Stomach (tissue), 9 donors: Measurements from ENCODE around the gene GNAT2. TPM values are rescaled to one million over a fixed set of nuclear protein-coding genes. Genes with fewer than 3 reads are reported as not detected.

Experiments
- DNase-seq, 2 donors: peaks; one replicate each; pipeline versions ENCODE4 v3.0.0 to v3.0.0-alpha.2; 2013 to 2019
- H3K27ac ChIP-seq, 5 donors: fragments of 200-600 bp in 4 of 5; sonication (generic) in 4 of 5; one replicate each; pipeline ENCODE4 v1.5.1; 2013 to 2019; ENCODE audit warnings: mild to moderate bottlenecking in 1 of 5, moderate library complexity in 1 of 5
- H3K27me3 ChIP-seq, 3 donors: fragments of 200-600 bp; sonication (generic); one replicate each; pipeline ENCODE4 v1.5.1; 2017 to 2019; ENCODE audit warnings: mixed run types in 1 of 3
- H3K36me3 ChIP-seq, 4 donors: fragments of 200-600 bp; sonication (generic); 1 replicate in 3 of 4; 2 replicates in 1 of 4; pipeline ENCODE4 v1.5.1; 2016 to 2019
- H3K4me1 ChIP-seq, 4 donors: fragments of 200-600 bp; sonication (generic); one replicate each; pipeline ENCODE4 v1.5.1; 2016 to 2019
- H3K4me3 ChIP-seq, 4 donors: fragments of 200-600 bp; sonication (generic) in 3 of 4; one replicate each; pipeline ENCODE4 v1.5.1; 2016 to 2019; ENCODE audit warnings: mild to moderate bottlenecking in 1 of 4
- H3K9me3 ChIP-seq, 4 donors: fragments of 200-600 bp; sonication (generic); one replicate each; pipeline ENCODE4 v1.5.1; 2016 to 2019
- EP300 ChIP-seq: sonication (generic); formaldehyde crosslinking; IDR thresholded peaks from one replicate; pipeline ENCODE4 v1.6.1; 2017; ENCODE audit warnings: antibody characterized with exemption
- POLR2A ChIP-seq, 4 donors: fragments of 450-650 bp; IDR thresholded peaks; one replicate each; pipeline ENCODE4 v1.6.1; 2016; ENCODE audit warnings: antibody characterized with exemption in 4 of 4, control low read depth in 2 of 4, mild to moderate bottlenecking in 1 of 4, moderate library complexity in 1 of 4
- POLR2AphosphoS5 ChIP-seq, 3 donors: sonication (generic); formaldehyde crosslinking; IDR thresholded peaks; one replicate each; pipeline ENCODE4 v1.6.1; 2016; ENCODE audit warnings: antibody characterized with exemption in 3 of 3
- WGBS, 5 donors: extraction: QIAGEN DNeasy Blood & Tissue Kit in 3 of 5; methylation state at CpG; one replicate each; pipeline versions ENCODE4 v1.1.5 to v1.1.7; 2013 to 2018; 5-methylcytosine and 5-hydroxymethylcytosine counted together
- intact Hi-C: fragments of 100-400 bp; cut with DNase I; formaldehyde crosslinking; loops from one replicate; pipeline ENCODE4 v1.15.1; 2023; ENCODE audit warnings: low total_unique reads
- polyA plus RNA-seq, 3 donors: library from polyadenylated mRNA; stranded (reverse); fragments of 200-250 nt; gene quantifications; one replicate each; pipeline ENCODE4 v1.2.3, GENCODE V29; 2013
- total RNA-seq, 5 donors: library from RNA; depleted of rRNA; stranded (reverse); fragments of >200 nt; gene quantifications; one replicate each; pipeline versions ENCODE4 v1.1.0 to v1.2.3, GENCODE V29; 2014 to 2016
- TF ChIP-seq, protein P1 (sequence below), 7 experiments: fragments of 450-650 bp in 4 of 7; fragments of 200-600 bp in 3 of 7; sonication (generic) in 3 of 7; IDR thresholded peaks; one replicate each; pipeline ENCODE4 v1.5.1; 2016 to 2019; ENCODE audit warnings: antibody characterized with exemption in 7 of 7, control low read depth in 2 of 7, mild to moderate bottlenecking in 1 of 7
- donor health status: healthy with polysubstance abuse.
- donor health status: Bipolar disorder and iron deficiency.
- donor health status: healthy.

GNAT2 gene
- total and polyA plus RNA-seq, 8 donors = 0.43 TPM; not detected in 7

GRCh38 chr1:109624201-109625010, 5.0 kb upstream of the GNAT2 start:
- no peaks in the 10 kb centered on the region for H3K27me3 ChIP-seq
- peak overlapping the region in 3 of 4 donors; percentile 5 to 22 (median 18) for H3K4me3 ChIP-seq
- TF ChIP-seq POLR2A (IDR thresholded peaks at IDR 0.05) (no peak), EP300 (no peak), POLR2AphosphoS5 (IDR thresholded peaks at IDR 0.05) (no peak)
- TF ChIP-seq, protein P1, sequence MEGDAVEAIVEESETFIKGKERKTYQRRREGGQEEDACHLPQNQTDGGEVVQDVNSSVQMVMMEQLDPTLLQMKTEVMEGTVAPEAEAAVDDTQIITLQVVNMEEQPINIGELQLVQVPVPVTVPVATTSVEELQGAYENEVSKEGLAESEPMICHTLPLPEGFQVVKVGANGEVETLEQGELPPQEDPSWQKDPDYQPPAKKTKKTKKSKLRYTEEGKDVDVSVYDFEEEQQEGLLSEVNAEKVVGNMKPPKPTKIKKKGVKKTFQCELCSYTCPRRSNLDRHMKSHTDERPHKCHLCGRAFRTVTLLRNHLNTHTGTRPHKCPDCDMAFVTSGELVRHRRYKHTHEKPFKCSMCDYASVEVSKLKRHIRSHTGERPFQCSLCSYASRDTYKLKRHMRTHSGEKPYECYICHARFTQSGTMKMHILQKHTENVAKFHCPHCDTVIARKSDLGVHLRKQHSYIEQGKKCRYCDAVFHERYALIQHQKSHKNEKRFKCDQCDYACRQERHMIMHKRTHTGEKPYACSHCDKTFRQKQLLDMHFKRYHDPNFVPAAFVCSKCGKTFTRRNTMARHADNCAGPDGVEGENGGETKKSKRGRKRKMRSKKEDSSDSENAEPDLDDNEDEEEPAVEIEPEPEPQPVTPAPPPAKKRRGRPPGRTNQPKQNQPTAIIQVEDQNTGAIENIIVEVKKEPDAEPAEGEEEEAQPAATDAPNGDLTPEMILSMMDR (IDR thresholded peaks at IDR 0.05) = no peak
- intact Hi-C loops = no loop called here
- peaks cover 29 to 57% (median 51%) of the 10 kb centered on the region in 4 donors for H3K4me1 ChIP-seq
- WGBS, 5 donors = 66 to 81% (median 77%) methylated on average over 10 to 17 of the region's 17 CpGs
- no peak for DNase-seq
- H3K27ac ChIP-seq = peak overlapping the region in 3 of 5 donors; percentile 53 to 68 (median 59)
- no peaks in the 10 kb centered on the region for H3K9me3 ChIP-seq
- peaks cover 36 to 45% (median 39%) of the 10 kb centered on the region in 4 donors for H3K36me3 ChIP-seq

DNA sequence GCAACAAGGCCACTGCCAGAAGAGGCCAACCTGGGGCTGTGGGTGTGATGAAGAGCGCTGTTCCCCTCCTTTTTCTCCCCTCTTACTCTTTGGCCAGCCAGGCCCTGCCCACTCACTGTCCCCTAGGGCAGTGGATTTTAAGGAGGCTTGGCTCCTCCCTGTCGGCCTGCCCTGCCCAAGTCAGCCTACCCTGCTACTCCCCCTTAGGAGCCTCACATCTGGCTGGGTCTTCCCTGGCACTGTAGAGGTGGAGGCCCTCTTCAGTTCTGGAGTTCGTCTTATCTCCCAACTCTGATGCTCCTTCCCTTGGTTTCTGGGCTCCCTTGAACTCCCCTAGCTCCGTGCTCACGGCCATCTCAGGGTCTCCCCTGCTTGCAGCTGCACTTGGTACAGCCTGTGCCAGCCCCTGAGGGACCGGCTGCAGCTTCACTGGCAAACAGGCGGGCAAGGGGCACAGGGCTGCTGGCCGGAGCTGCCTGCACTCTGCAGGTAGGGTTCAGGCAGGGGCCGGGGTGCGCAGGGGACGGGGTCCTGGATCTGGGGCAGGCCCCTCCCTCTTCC, 4.3 kb upstream of the GNAT2 start:
- Histone ChIP-seq H3K9me3 (no peaks in the 10 kb centered on the region), H3K4me3 (peak overlapping the region in 3 of 4 donors; percentile 5 to 22 (median 18)), H3K4me1 (peaks cover 37 to 64% (median 58%) of the 10 kb centered on the region in 4 donors), H3K27ac (peak overlapping the region in 3 of 5 donors; percentile 53 to 68 (median 59)), H3K36me3 (peaks cover 29 to 38% (median 31%) of the 10 kb centered on the region in 4 donors), H3K27me3 (no peaks in the 10 kb centered on the region)
- DNase-seq = peak in 1 of 2 donors; percentile 50
- WGBS, 5 donors = 64 to 76% (median 68%) methylated on average over 8 to 11 of the region's 11 CpGs
- intact Hi-C loops = no loop called here
- TF ChIP-seq, protein P1 (IDR thresholded peaks at IDR 0.05) = no peak
- TF ChIP-seq POLR2AphosphoS5 (IDR thresholded peaks at IDR 0.05) = no peak

DNA sequence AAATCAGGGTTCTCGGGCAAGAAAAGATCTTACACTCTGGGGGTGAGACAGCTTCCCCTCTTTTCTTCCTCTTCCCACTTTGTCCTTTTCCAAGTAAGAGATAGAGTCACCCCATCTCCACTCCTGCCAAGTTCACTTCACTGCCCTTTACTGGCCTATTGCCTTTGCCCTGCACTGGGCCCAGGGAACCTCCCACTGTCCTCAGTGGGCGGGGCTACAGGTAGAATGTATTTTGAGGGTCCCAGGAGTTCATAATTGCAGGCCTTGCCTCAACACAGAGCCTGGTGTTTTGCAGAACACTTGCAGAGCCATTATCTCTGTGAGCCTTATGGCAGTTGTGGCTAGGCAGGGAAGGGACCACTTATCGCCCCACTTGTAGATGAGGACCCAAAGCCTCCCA, 3.5 kb upstream of the GNAT2 start:
- 90 to 94% (median 91%) methylated on average over 3 of the region's 3 CpGs for WGBS, 5 donors
- Histone ChIP-seq H3K27ac (peak overlapping the region in 3 of 5 donors; percentile 16 to 68 (median 59)), H3K4me1 (peaks cover 40 to 66% (median 63%) of the 10 kb centered on the region in 4 donors), H3K9me3 (no peaks in the 10 kb centered on the region), H3K36me3 (peaks cover 21 to 30% (median 24%) of the 10 kb centered on the region in 4 donors), H3K27me3 (no peaks in the 10 kb centered on the region), H3K4me3 (no peak overlapping the region)
- no peak for TF ChIP-seq POLR2A (IDR thresholded peaks at IDR 0.05)
- no peak for TF ChIP-seq EP300
- TF ChIP-seq, protein P1 (IDR thresholded peaks at IDR 0.05) = no peak
- no peak for TF ChIP-seq POLR2AphosphoS5 (IDR thresholded peaks at IDR 0.05)
- no peak for DNase-seq
- intact Hi-C loops = no loop called here

DNA sequence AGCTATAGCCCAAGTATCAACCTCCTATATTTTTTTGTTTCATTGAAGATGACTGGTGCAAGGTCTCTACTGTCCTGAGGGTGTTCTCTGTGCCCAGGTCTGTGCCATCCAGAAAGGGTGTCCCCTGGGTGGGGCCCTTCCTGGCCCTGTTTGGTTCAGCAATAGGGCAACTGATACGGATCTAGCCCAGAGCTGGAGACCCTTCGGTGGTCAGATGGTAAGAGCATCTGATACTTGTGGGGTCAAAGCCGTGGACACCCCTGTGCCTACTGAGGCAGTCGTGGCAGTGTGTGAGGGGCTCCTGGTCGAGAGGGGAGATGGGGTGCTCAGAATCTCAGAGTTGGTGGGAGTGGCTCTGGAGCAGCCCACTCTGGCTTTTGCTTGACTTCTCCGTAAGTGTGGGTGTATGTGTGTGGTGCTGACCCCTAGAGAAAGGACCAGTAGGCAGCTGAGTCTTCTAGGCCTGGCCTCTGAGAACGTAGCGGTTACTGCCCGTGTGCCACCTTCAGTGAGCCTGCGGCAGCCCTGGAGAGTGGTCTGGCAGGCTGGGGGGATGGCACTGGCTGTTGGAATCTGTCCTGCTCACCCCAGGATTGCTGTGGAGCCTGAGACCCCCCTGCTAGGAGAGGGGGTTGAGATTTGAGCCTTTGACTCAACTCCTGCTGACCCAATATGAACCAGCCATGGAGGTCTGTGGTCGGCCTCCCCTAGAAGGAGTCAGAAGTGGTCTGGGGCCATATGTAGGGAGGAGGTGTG, 2.9 kb upstream of the GNAT2 start:
- H3K36me3 ChIP-seq = peaks cover 16 to 24% (median 18%) of the 10 kb centered on the region in 4 donors
- H3K4me3 ChIP-seq = peak overlapping the region in 3 of 4 donors; percentile 64 to 81 (median 79)
- H3K9me3 ChIP-seq = no peaks in the 10 kb centered on the region
- no peak for DNase-seq
- H3K4me1 ChIP-seq = peaks cover 40 to 71% (median 63%) of the 10 kb centered on the region in 4 donors
- TF ChIP-seq EP300 (no peak), POLR2AphosphoS5 (IDR thresholded peaks at IDR 0.05) (no peak), POLR2A (IDR thresholded peaks at IDR 0.05) (no peak)
- TF ChIP-seq, protein P1 (IDR thresholded peaks at IDR 0.05) = no peak
- 72 to 91% (median 84%) methylated on average over 9 to 11 of the region's 11 CpGs for WGBS, 5 donors
- intact Hi-C loops = no loop called here
- H3K27ac ChIP-seq = peak overlapping the region in 3 of 5 donors; percentile 7 to 87 (median 16)
- no peaks in the 10 kb centered on the region for H3K27me3 ChIP-seq
